ENCODE results near the gene SEMA4C. TPM values are rescaled to one million over a fixed set of nuclear protein-coding genes. Genes with fewer than 3 reads are reported as not detected.

The SEMA4C gene
- total and polyA plus RNA-seq, 2 of the 4 experiments (the other 2 are of a cell fraction), result 15.8 to 24.3 TPM

GRCh38 chr2:96878171-96878570, 8.3 kb upstream of the SEMA4C start:
- no peak overlapping the region for H2AFZ ChIP-seq (replicated peaks; ENCODE audit: low read length, poor library complexity)
- H3K14ac ChIP-seq (replicated peaks; ENCODE audit: low read depth, low read length), result no peak overlapping the region
- in situ Hi-C loops (cut with MboI; ENCODE audit: low sequenced_read_pairs), result no loop called here
- no peaks in the 10 kb centered on the region for H3K9me1 ChIP-seq (ENCODE audit: insufficient read depth, low read length)
- no peak overlapping the region for H4K91ac ChIP-seq (ENCODE audit: insufficient read depth, low read depth, low read length)
- H2BK5ac ChIP-seq (ENCODE audit: low read depth, low read length, poor library complexity, severe bottlenecking), result no peak overlapping the region
- no peak overlapping the region for H3K27ac ChIP-seq (ENCODE audit: insufficient read depth, low read length)
- no peak overlapping the region for H2BK120ac ChIP-seq (ENCODE audit: low read depth, low read length)
- H3K4me2 ChIP-seq (ENCODE audit: low read depth, low read length), result no peak overlapping the region
- H2BK15ac ChIP-seq (ENCODE audit: low read depth, low read length), result no peak overlapping the region
- H3K56ac ChIP-seq (ENCODE audit: extremely low read depth, insufficient read depth, low read length), result no peak overlapping the region
- ATAC-seq (ENCODE audit: low read depth), result no peak
- H3K18ac ChIP-seq (ENCODE audit: low read depth, low read length), result no peak overlapping the region
- no peak overlapping the region for H3K23ac ChIP-seq (ENCODE audit: low read depth, low read length)
- peaks cover 17% of the 10 kb centered on the region; the same call in 1 of the 2 replicates for H3K27me3 ChIP-seq (ENCODE audit: control insufficient read depth, insufficient read depth, low read length)
- H4K5ac ChIP-seq (ENCODE audit: low read depth, low read length), result no peak overlapping the region
- CTCF ChIA-PET, result interaction anchor here (1.3 kb wide), 1 partner anchor 20 kb away, joined by 4 read pairs; the partner anchor contains the start of gene ANKRD39
- BruUV-seq (replicated peaks), result no TSS peak
- dilution Hi-C loops (cut with HindIII; ENCODE audit: low sequenced_read_pairs, unreplicated experiment), result no loop called here
- H3K4me1 ChIP-seq (ENCODE audit: control insufficient read depth, insufficient read depth, low read length), result peaks cover 9% of the 10 kb centered on the region
- no CpG with 5 or more reads among the region's 7 CpGs for WGBS, 2 experiments (ENCODE audit: extremely low coverage in 2 of 2, insufficient read length in 1 of 2)
- H3K36me3 ChIP-seq (ENCODE audit: control insufficient read depth, insufficient read depth, low read length), result no peaks in the 10 kb centered on the region
- POLR2A ChIA-PET (ENCODE audit: unreplicated experiment), result no interaction called here
- intact Hi-C loops (cut with micrococcal nuclease), result no loop called here
- H3K9ac ChIP-seq (ENCODE audit: low read depth, low read length), result no peak overlapping the region
- no peak overlapping the region for H2AK9ac ChIP-seq (replicated peaks; ENCODE audit: low read depth, low read length, poor library complexity)
- no peak for DNase-seq
- no peaks in the 10 kb centered on the region for H3K9me3 ChIP-seq (ENCODE audit: control insufficient read depth, insufficient read depth, low read length)
- no peak overlapping the region for H2AK5ac ChIP-seq (ENCODE audit: low read depth, low read length)
- no peak overlapping the region for H4K8ac ChIP-seq (ENCODE audit: low read depth in 2 of 2, low read length in 2 of 2)
- H3K4ac ChIP-seq (ENCODE audit: low read depth, low read length), result no peak overlapping the region
- no peak for TF ChIP-seq CTCF (conservative IDR thresholded peaks at IDR 0.05; ENCODE audit: low read depth, low read length)
- no peak for TF ChIP-seq CHD1 (IDR thresholded peaks at IDR 0.05; ENCODE audit: low read depth, low read length)
- TF ChIP-seq ELK1 (IDR thresholded peaks at IDR 0.05; ENCODE audit: borderline replicate concordance, low read depth, low read length), result no peak
- no peak for TF ChIP-seq NFE2L2 (IDR thresholded peaks at IDR 0.05; ENCODE audit: low read depth, low read length)
- H3K4me3 ChIP-seq (ENCODE audit: insufficient read depth, low read depth, low read length), result no peak overlapping the region
- H4K20me1 ChIP-seq (ENCODE audit: insufficient read depth, low read length), result no peaks in the 10 kb centered on the region
- no peak overlapping the region for H2BK20ac ChIP-seq (ENCODE audit: low read depth, low read length)
- no peaks in the 10 kb centered on the region for H3K79me1 ChIP-seq (ENCODE audit: low read depth in 1 of 2, low read length in 2 of 2)
